Mucosa of rectum (tissue), 2 donors: ENCODE measurements around the gene SLC9A3.

Experiments
- H3K27ac ChIP-seq, 2 donors: one replicate each; pipeline ENCODE4 v1.7.0; 2013; ENCODE audit warnings: inconsistent platforms in 2 of 2, low read depth in 2 of 2, low read length in 2 of 2
- H3K27me3 ChIP-seq, 2 donors: one replicate each; pipeline ENCODE4 v1.7.0; 2013; ENCODE audit warnings: low read length in 2 of 2; ENCODE audit not compliant: control insufficient read depth in 2 of 2, insufficient read depth in 2 of 2
- H3K36me3 ChIP-seq, 2 donors: one replicate each; pipeline ENCODE4 v1.7.0; 2013; ENCODE audit warnings: low read length in 2 of 2; ENCODE audit not compliant: control insufficient read depth in 2 of 2, insufficient read depth in 2 of 2
- H3K4me1 ChIP-seq, 2 donors: one replicate each; pipeline ENCODE4 v1.7.0; 2013; ENCODE audit warnings: low read length in 2 of 2, mild to moderate bottlenecking in 1 of 2; ENCODE audit not compliant: control insufficient read depth in 2 of 2, insufficient read depth in 2 of 2
- H3K4me3 ChIP-seq, 2 donors: one replicate each; pipeline ENCODE4 v1.7.0; 2013; ENCODE audit warnings: low read length in 2 of 2
- H3K9ac ChIP-seq, 2 donors: one replicate each; pipeline ENCODE4 v1.7.0; 2013; ENCODE audit warnings: low read length in 2 of 2, low read depth in 1 of 2, mild to moderate bottlenecking in 1 of 2
- H3K9me3 ChIP-seq, 2 donors: one replicate each; pipeline ENCODE4 v1.7.0; 2013; ENCODE audit warnings: low read length in 2 of 2; ENCODE audit not compliant: control insufficient read depth in 2 of 2
- donor health status: healthy.
- donor health status: Normal muscosa, but diverticular disease.

Gene SLC9A3

GRCh38 chr5:497871-498509, 26.3 kb downstream of the SLC9A3 start:
- Histone ChIP-seq H3K27ac (no peak overlapping the region), H3K9ac (no peak overlapping the region), H3K9me3 (no peaks in the 10 kb centered on the region), H3K36me3 (no peaks in the 10 kb centered on the region), H3K4me1 (no peaks in the 10 kb centered on the region), H3K27me3 (peaks cover 9 to 22% of the 10 kb centered on the region in 2 donors), H3K4me3 (no peak overlapping the region)

- no peaks in the 10 kb centered on the region for H3K4me1 ChIP-seq
- H3K9me3 ChIP-seq, result no peaks in the 10 kb centered on the region
- H3K27ac ChIP-seq, result no peak overlapping the region
- no peaks in the 10 kb centered on the region for H3K36me3 ChIP-seq
- no peak overlapping the region for H3K9ac ChIP-seq
- H3K4me3 ChIP-seq, result no peak overlapping the region
- H3K27me3 ChIP-seq, result peaks cover 9 to 22% of the 10 kb centered on the region in 2 donors
Observed at GRCh38 chr5:497090-497700, 27.1 kb downstream of the SLC9A3 start.

- peaks cover 9 to 17% of the 10 kb centered on the region in 2 donors for H3K27me3 ChIP-seq
- no peak overlapping the region for H3K4me3 ChIP-seq
- no peaks in the 10 kb centered on the region for H3K4me1 ChIP-seq
- no peak overlapping the region for H3K9ac ChIP-seq
- no peak overlapping the region for H3K27ac ChIP-seq
- no peaks in the 10 kb centered on the region for H3K9me3 ChIP-seq
- H3K36me3 ChIP-seq, result no peaks in the 10 kb centered on the region
Observed at GRCh38 chr5:496028-496427, 28.2 kb downstream of the SLC9A3 start.

- H3K4me1 ChIP-seq, result no peaks in the 10 kb centered on the region
- H3K9ac ChIP-seq, result no peak overlapping the region
- H3K27me3 ChIP-seq, result peaks cover 9 to 17% of the 10 kb centered on the region in 2 donors
- no peaks in the 10 kb centered on the region for H3K36me3 ChIP-seq
- H3K9me3 ChIP-seq, result no peaks in the 10 kb centered on the region
- H3K27ac ChIP-seq, result no peak overlapping the region
- H3K4me3 ChIP-seq, result no peak overlapping the region
Observed at GRCh38 chr5:494667-495255, 29.5 kb downstream of the SLC9A3 start.

- Histone ChIP-seq H3K4me3 (no peak overlapping the region), H3K4me1 (no peaks in the 10 kb centered on the region), H3K27ac (no peak overlapping the region), H3K9ac (no peak overlapping the region), H3K27me3 (peaks cover 2 to 17% of the 10 kb centered on the region in 2 donors), H3K36me3 (no peaks in the 10 kb centered on the region), H3K9me3 (no peaks in the 10 kb centered on the region)
Observed at GRCh38 chr5:493758-494157, 30.5 kb downstream of the SLC9A3 start.

GRCh38 chr5:493119-493701, 31.0 kb downstream of the SLC9A3 start:
- Histone ChIP-seq H3K27ac (no peak overlapping the region), H3K9ac (no peak overlapping the region), H3K27me3 (peaks cover 2 to 13% of the 10 kb centered on the region in 2 donors)

GRCh38 chr5:492314-492893, 31.8 kb downstream of the SLC9A3 start:
- Histone ChIP-seq H3K4me3 (no peak overlapping the region), H3K27me3 (peaks cover 0 to 8% of the 10 kb centered on the region in 2 donors), H3K9ac (no peak overlapping the region), H3K36me3 (no peaks in the 10 kb centered on the region), H3K27ac (no peak overlapping the region), H3K9me3 (no peaks in the 10 kb centered on the region), H3K4me1 (no peaks in the 10 kb centered on the region)

More at GRCh38 chr5:493119-493701, 31.0 kb downstream of the SLC9A3 start:
- no peaks in the 10 kb centered on the region for H3K36me3 ChIP-seq
- no peaks in the 10 kb centered on the region for H3K9me3 ChIP-seq
- H3K4me3 ChIP-seq, result no peak overlapping the region
- no peaks in the 10 kb centered on the region for H3K4me1 ChIP-seq

- Histone ChIP-seq H3K4me3 (no peak overlapping the region), H3K36me3 (no peaks in the 10 kb centered on the region), H3K4me1 (no peaks in the 10 kb centered on the region), H3K27ac (no peak overlapping the region), H3K9ac (no peak overlapping the region), H3K9me3 (no peaks in the 10 kb centered on the region), H3K27me3 (peaks cover 0 to 5% of the 10 kb centered on the region in 2 donors)
Observed at GRCh38 chr5:491856-492155, 32.4 kb downstream of the SLC9A3 start.

- H3K9me3 ChIP-seq, result no peaks in the 10 kb centered on the region
- H3K4me1 ChIP-seq, result no peaks in the 10 kb centered on the region
- H3K9ac ChIP-seq, result no peak overlapping the region
- H3K36me3 ChIP-seq, result no peaks in the 10 kb centered on the region
- H3K4me3 ChIP-seq, result no peak overlapping the region
- H3K27me3 ChIP-seq, result peaks cover 0 to 4% of the 10 kb centered on the region in 2 donors
- H3K27ac ChIP-seq, result no peak overlapping the region
Observed at GRCh38 chr5:491119-491855, 33.0 kb downstream of the SLC9A3 start.
